GM20000 (cell line): ENCODE measurements around the gene PDE7B.

Experiments used
- DNase-seq: peaks from one replicate; pipeline ENCODE4 v3.0.0; 2012; ENCODE audit warnings: low spot score
- TF ChIP-seq, protein P1 (sequence below): IDR thresholded peaks from 2 replicates; pipeline ENCODE4 v1.5.1; 2012; ENCODE audit warnings: mild to moderate bottlenecking, control low read depth; ENCODE audit errors: extremely low read depth, missing control alignments

Gene PDE7B

DNA sequence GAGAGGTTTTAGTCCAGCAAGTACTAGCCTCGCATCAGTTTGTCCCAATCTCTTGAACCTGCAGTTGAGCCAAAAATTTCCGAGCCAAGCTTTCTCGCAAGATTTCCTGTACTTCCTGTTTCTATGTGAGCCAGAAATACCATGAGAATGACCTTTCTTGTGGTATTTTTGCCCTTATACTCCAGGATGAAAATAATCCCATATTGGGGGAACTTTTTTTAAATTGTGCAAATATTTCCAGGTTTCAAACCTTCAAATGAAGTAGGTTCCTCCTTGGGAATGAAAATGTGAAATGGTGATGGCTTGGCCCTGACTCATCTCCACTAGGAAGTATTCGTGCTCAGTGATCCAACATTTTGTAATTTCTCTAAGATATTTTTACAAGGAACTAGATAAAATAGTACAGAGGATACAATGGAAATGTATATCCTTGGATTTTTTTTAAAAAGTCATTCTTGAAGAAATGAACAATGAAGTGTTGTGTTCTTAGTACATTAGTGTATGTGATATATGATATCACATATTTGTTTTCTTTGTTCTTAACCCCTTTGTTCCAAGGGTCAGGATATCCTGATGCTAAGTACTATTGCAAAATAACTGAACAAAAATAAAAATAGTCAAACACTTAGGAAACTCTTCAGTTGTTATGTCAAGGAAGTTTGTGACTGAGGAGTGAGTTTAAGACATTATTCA is 184.0 kb downstream of the PDE7B start:
- TF ChIP-seq, protein P1, sequence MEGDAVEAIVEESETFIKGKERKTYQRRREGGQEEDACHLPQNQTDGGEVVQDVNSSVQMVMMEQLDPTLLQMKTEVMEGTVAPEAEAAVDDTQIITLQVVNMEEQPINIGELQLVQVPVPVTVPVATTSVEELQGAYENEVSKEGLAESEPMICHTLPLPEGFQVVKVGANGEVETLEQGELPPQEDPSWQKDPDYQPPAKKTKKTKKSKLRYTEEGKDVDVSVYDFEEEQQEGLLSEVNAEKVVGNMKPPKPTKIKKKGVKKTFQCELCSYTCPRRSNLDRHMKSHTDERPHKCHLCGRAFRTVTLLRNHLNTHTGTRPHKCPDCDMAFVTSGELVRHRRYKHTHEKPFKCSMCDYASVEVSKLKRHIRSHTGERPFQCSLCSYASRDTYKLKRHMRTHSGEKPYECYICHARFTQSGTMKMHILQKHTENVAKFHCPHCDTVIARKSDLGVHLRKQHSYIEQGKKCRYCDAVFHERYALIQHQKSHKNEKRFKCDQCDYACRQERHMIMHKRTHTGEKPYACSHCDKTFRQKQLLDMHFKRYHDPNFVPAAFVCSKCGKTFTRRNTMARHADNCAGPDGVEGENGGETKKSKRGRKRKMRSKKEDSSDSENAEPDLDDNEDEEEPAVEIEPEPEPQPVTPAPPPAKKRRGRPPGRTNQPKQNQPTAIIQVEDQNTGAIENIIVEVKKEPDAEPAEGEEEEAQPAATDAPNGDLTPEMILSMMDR = no peak
- no peak for DNase-seq

DNA sequence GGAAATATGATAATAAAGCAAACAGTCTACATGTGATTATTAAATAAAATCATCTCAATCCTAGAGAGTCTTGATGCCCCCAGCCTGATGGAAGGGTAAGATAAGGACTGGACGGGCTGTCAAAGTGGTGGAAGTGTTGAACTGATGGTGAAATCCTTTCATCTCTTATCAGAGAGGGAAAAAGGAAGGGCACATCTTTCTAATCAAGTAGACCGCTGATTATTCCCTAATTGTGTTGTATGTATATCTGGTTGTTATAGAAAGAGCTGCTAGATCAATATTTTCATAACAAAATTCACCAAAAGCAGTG is 184.5 kb downstream of the PDE7B start:
- DNase-seq = no peak
- TF ChIP-seq, protein P1 = no peak

DNA sequence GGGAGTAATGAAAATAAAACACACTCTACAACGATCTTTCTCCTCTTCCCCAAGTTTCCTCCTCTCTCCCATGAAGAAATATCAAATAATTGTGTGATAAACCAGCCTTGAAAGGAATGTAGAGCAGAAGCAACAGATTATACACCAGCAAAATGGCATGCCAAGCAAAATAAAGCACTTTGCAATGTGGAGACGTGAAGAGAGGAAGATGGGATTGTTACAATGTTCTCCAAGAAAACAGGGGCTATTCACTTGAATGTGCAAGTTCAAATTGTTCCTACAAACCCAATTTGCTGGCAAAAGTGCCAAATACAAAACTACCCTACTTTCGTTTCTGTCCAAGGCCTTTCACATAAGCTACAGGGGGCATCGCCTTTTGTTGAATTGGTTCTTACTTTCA is 185.1 kb downstream of the PDE7B start:
- no peak for DNase-seq
- TF ChIP-seq, protein P1 = no peak

DNA sequence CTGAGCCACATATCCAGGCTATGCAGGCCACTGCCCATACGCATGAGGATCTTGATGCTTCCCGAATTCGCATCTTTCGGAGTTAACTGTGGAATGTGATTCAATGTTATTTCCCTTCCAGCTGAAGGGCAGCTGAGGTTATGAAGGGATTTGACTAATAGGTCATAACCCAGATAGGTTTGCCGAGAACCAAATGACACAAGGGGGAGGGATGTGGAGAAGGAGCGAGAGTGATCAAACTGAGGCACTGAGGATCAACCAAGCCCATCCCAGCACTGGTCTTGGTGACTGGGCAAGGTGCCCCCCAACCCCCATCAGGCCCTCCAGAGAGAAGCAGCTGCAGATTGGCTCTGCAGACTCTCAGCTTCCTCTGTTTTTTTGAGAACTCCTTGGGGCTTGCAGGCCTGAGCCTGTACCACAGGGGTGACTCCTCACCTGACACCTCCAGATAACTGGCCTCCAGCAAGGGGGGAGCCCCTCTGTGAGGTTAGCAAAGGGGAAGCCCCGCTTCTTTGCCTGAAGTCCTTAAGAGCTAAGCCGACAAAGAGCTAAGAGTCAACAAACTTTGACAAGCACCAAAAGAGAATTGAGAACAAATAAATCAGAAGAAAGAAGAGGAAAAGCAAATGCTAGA is 185.9 kb downstream of the PDE7B start:
- TF ChIP-seq, protein P1 = no peak
- DNase-seq = peak; percentile 37

DNA sequence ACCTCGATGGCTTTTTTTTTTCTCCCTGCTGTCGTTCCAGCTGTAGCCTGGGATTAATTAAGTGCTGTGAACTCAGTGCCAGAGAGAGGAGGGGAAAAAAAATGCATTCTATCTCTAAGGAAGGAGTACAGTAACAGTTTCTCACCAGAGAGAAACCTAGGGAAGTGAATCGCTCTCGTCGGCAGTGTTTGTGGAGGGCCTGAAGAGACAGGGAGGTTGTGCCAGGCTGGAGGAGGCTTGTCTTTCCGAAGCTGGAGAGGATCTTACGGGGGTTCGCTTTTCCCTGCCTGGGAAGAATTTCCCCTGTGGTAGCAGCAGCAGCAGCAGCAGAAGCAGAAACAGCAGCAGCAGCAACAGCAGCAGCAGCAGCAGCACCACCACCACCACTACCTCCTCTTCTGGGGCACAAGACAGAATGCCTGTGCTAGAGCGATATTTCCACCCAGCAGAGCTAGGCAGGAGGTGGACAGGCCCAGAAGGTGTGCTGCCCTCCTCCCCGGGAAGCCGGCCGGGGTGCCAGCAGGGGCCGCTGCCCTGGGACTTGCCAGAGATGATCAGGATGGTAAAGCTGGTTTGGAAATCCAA is 186.5 kb downstream of the PDE7B start:
- no peak for DNase-seq
- TF ChIP-seq, protein P1 = no peak

DNA sequence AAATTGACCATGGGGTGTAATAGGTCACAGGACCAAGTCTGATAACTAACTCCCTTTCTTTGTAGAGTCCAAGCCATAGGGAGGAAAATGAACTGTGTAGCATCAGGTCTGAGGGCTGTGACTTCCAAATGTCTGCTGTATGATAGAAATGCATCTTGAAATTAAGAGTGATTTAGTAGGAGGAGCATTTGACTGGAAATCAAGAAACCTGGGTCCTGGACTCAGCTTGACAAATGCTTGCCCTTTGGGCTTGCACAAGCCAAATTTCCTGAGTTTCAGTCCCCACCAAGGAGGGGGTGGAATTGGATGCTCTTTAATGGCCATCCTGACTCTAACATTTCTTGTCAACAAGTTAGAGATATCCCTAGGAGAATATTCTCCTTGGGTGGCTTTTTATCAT is 187.0 kb downstream of the PDE7B start:
- DNase-seq = no peak
- TF ChIP-seq, protein P1 = no peak

DNA sequence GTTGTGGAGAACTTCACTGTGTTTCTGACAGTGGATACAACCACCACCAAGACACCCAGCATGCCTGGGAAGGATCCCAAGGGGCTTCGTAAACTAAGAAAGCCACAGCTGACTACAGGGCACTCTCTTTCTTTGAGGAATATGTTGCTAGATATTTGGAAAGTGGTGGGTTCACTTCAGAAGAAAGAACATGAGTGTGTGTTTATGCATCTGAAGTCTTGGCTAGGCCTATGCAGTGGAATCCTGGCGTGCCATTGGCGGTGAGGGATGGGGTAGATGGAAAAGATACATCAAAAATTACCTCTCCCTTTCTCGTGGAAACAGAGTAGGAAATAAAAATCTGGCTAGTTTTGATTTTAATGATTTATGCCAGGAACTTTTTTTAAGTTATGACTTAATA is 187.7 kb downstream of the PDE7B start:
- no peak for DNase-seq

More for the DNA sequence above, 187.7 kb downstream of the PDE7B start:
- TF ChIP-seq, protein P1 = no peak
